Bronchial epithelial cell (primary cell): ENCODE measurements around the gene PDGFC. TPM values are rescaled to one million over a fixed set of nuclear protein-coding genes. Genes with fewer than 3 reads are reported as not detected.

Experiments used
- DNase-seq: peaks from one replicate; pipeline ENCODE4 v3.0.0-alpha.2; 2010; ENCODE audit warnings: low read depth
- FAIRE-seq: peaks from 2 replicates; lab custom pipeline; 2011; peaks lifted over from hg19 to GRCh38; lab: Jason Lieb, UNC
- H3K27me3 ChIP-seq: 2 replicates; pipeline ENCODE4 v1.5.1; 2011; ENCODE audit warnings: low read length; ENCODE audit not compliant: control insufficient read depth, insufficient read depth
- H3K36me3 ChIP-seq: 2 replicates; pipeline ENCODE4 v1.5.1; 2011; ENCODE audit warnings: low read length; ENCODE audit not compliant: control insufficient read depth, insufficient read depth
- H3K4me3 ChIP-seq: 2 replicates; pipeline ENCODE4 v1.5.1; 2011; ENCODE audit warnings: mild to moderate bottlenecking, low read depth, low read length, control low read depth
- total RNA-seq: library from RNA; depleted of rRNA; stranded (reverse); fragments of >200 nt; gene quantifications from 2 replicates; pipeline ENCODE4 v1.2.1, GENCODE V29; 2014
- TF ChIP-seq, protein P1 (sequence below): IDR thresholded peaks from 2 replicates; pipeline ENCODE4 v1.5.1; 2011; ENCODE audit warnings: mild to moderate bottlenecking, moderate library complexity, low read length, control low read depth, inconsistent platforms; ENCODE audit not compliant: insufficient read depth, severe bottlenecking

The PDGFC gene
- total RNA-seq, 1 donor from 2014 or later: 38.7 TPM

DNA sequence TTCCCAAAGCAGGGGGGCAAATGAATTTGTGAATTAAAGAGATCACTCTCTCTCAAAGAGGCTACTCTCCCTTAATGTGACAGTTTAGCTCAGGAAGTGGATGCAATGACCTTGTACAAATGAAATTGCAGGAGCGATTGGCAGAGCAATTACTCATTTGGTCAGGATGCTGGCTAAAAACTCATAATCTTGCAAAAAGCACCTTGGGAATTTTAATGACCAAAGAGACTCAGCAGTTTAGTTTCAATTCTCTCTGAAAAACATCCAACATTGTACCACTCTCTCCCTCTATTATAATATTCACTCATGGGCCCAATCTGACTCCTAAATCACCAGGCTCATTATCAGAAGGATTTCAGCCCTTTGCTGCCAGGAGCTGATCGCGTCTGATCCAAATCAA is 26.1 kb downstream of the PDGFC start:
- FAIRE-seq: no peak
- DNase-seq: peak; percentile 55
- TF ChIP-seq, protein P1, sequence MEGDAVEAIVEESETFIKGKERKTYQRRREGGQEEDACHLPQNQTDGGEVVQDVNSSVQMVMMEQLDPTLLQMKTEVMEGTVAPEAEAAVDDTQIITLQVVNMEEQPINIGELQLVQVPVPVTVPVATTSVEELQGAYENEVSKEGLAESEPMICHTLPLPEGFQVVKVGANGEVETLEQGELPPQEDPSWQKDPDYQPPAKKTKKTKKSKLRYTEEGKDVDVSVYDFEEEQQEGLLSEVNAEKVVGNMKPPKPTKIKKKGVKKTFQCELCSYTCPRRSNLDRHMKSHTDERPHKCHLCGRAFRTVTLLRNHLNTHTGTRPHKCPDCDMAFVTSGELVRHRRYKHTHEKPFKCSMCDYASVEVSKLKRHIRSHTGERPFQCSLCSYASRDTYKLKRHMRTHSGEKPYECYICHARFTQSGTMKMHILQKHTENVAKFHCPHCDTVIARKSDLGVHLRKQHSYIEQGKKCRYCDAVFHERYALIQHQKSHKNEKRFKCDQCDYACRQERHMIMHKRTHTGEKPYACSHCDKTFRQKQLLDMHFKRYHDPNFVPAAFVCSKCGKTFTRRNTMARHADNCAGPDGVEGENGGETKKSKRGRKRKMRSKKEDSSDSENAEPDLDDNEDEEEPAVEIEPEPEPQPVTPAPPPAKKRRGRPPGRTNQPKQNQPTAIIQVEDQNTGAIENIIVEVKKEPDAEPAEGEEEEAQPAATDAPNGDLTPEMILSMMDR: no peak
- H3K4me3 ChIP-seq: no peak overlapping the region
- no peaks in the 10 kb centered on the region for H3K27me3 ChIP-seq
- H3K36me3 ChIP-seq: no peaks in the 10 kb centered on the region

DNA sequence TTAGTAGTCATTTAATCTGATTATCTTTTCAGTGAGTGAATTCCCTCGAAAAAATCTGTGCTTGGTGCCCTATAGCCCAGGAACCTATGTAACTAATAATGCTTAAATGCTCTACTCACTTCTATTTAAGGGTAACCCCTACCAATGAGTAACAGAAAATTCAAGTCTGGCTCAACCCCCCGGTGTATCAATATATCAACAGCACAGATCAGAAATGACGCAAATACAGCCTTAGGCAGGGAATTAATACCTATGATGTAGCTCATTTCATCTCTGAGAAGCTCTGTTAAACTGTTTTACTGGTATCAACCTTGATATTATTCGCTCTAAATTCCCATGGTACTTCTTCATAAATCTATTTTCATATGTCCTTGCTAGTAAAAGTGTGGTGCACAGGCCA is 28.6 kb downstream of the PDGFC start:
- Histone ChIP-seq H3K4me3 (no peak overlapping the region), H3K36me3 (no peaks in the 10 kb centered on the region), H3K27me3 (no peaks in the 10 kb centered on the region)
- DNase-seq (no peak), FAIRE-seq (no peak)
- TF ChIP-seq, protein P1: no peak

DNA sequence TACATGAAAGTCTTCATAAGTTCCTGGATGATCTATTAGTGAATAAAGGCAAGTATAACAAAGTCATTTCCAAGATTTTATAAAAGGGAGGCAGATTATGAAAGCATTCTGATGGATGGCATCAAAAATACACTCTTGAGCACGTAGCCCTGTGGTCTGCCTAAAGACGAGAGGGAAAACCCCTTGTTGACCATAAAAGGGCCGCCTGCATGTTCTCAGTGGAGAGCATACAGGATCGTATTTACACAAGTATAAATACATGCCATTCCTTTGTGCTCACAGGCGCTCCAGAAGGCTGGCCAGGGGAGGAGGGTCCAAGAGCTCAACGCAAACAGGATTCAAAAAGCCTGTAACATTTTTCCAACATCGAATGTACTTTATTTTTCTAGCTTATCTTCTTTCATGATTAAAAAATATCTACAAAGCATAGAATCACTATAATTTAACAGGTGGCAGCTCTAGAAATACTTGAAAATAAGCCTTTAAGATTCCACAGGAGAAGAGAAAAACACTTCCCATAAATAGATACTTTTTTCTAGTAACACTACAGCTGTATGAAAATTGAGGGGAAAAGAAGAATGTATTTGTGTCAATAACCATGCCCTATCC is 29.6 kb downstream of the PDGFC start:
- Histone ChIP-seq H3K27me3 (no peaks in the 10 kb centered on the region), H3K36me3 (no peaks in the 10 kb centered on the region), H3K4me3 (no peak overlapping the region)
- FAIRE-seq: no peak
- TF ChIP-seq, protein P1: no peak
- peak; percentile 94 for DNase-seq

DNA sequence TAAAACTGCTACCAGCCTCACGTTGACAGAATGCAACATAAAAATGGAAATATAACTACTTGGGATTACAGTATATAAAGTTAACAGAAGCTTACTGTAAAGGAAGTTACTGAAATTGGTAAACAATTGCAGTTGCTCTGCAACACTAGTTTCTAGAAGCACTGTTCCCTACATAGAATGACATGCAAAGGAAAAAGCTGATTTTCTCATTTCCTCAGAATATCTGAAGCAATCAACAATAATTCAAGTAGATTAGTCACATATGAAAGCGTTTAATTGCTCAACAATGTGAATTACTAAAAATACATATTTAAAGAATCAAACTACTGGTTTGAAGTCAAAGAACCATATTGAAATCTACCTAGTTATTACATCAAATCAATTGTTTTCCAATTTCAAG is 31.8 kb downstream of the PDGFC start:
- Histone ChIP-seq H3K36me3 (no peaks in the 10 kb centered on the region), H3K4me3 (no peak overlapping the region), H3K27me3 (no peaks in the 10 kb centered on the region)
- TF ChIP-seq, protein P1: no peak
- DNase-seq (peak; percentile 69), FAIRE-seq (no peak)

DNA sequence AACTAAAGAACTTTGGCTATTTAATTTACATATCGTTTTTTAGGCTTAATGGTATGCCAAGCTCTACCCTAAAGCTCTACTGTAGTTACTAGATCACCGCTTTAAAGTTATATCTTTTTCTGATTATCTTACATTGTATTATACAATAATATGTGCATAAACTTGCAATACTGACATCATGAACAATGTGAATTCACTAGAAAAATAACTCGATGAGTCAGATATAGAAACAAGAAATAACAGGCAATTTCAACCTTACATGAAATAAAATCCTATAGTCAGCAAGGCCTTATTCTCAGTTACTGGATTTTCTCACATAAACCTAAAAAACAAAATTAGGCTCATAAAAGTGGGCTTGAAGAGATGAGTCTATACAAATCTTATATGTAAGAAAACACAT is 32.5 kb downstream of the PDGFC start:
- TF ChIP-seq, protein P1: no peak
- H3K4me3 ChIP-seq: no peak overlapping the region
- DNase-seq (peak; percentile 84), FAIRE-seq (no peak)
- no peaks in the 10 kb centered on the region for H3K27me3 ChIP-seq
- H3K36me3 ChIP-seq: no peaks in the 10 kb centered on the region

DNA sequence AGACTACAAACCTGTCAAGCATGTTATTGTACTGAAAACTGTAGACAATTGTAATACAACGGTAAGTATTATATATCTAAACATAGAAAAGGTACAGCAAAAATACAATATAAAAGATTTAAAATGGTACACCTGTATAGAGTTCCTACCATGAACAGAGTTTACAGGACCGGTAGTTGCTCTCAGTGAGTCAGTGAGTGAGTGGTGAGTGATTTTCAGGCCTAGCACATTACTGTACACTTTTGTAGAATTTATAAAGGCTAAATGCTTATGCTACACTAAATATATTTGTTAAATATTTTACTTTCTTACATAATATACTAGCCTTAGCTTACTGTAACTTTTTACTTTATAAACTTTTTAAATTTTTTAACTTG is 37.4 kb downstream of the PDGFC start:
- FAIRE-seq: no peak
- Histone ChIP-seq H3K27me3 (no peaks in the 10 kb centered on the region), H3K4me3 (no peak overlapping the region), H3K36me3 (no peaks in the 10 kb centered on the region)
- TF ChIP-seq, protein P1: no peak
- DNase-seq: no peak
